ENCODE measurements around the gene HDAC3. TPM values are rescaled to one million over a fixed set of nuclear protein-coding genes. Genes with fewer than 3 reads are reported as not detected.

The HDAC3 gene
- total and polyA plus RNA-seq, 9 donors, result 34.2 to 73.8 (median 49.4) TPM

DNA sequence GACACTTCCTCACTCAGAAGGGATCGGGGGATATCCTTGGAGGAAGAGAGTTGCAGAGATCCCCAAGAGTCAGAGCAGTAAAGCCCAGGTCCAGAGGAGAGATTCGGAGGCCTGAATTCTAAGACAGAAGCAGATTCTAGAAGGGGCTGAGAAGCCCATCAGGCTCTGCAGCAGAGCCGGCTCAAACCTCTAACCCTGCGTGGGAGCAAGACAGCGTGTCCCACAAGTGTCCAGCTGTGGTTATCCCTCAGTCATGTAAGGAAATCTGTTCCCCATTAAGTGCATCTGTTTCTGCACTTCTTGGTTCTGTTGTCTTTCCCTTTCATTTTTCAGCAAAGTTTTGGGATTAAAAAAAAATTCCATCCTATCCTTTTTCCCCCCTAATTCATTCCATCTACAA is 13.0 kb downstream of the HDAC3 start:
- Histone ChIP-seq H3K27ac (no peak overlapping the region), H3K27me3 (no peaks in the 10 kb centered on the region), H3K9me3 (no peaks in the 10 kb centered on the region), H3K4me3 (no peak overlapping the region), H3K4me1 (ENCODE audit: insufficient read depth) (no peaks in the 10 kb centered on the region), H3K36me3 (no peaks in the 10 kb centered on the region)
- TF ChIP-seq EP300 (IDR thresholded peaks at IDR 0.05) (no peak), POLR2A (IDR thresholded peaks at IDR 0.05) (no peak)
- TF ChIP-seq, protein P1, sequence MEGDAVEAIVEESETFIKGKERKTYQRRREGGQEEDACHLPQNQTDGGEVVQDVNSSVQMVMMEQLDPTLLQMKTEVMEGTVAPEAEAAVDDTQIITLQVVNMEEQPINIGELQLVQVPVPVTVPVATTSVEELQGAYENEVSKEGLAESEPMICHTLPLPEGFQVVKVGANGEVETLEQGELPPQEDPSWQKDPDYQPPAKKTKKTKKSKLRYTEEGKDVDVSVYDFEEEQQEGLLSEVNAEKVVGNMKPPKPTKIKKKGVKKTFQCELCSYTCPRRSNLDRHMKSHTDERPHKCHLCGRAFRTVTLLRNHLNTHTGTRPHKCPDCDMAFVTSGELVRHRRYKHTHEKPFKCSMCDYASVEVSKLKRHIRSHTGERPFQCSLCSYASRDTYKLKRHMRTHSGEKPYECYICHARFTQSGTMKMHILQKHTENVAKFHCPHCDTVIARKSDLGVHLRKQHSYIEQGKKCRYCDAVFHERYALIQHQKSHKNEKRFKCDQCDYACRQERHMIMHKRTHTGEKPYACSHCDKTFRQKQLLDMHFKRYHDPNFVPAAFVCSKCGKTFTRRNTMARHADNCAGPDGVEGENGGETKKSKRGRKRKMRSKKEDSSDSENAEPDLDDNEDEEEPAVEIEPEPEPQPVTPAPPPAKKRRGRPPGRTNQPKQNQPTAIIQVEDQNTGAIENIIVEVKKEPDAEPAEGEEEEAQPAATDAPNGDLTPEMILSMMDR (IDR thresholded peaks at IDR 0.05), result no peak
- intact Hi-C loops (cut with DNase I), result loop anchor here in 1 of 4 donors (10.0 kb wide), 1 partner anchor 389 kb away; no protein-coding TSS in a partner anchor
- 76 to 85% (median 84%) methylated on average over 5 of the region's 5 CpGs for WGBS, 3 donors
- DNase-seq, result no peak

- Histone ChIP-seq H3K27me3 (no peaks in the 10 kb centered on the region), H3K4me1 (ENCODE audit: insufficient read depth) (no peaks in the 10 kb centered on the region), H3K36me3 (no peaks in the 10 kb centered on the region), H3K9me3 (no peaks in the 10 kb centered on the region), H3K27ac (no peak overlapping the region), H3K4me3 (no peak overlapping the region)
- no peak for DNase-seq
- TF ChIP-seq EP300 (IDR thresholded peaks at IDR 0.05) (no peak), POLR2A (IDR thresholded peaks at IDR 0.05) (no peak)
- TF ChIP-seq, protein P1 (IDR thresholded peaks at IDR 0.05), result no peak
- intact Hi-C loops (cut with DNase I), result loop anchor here in 1 of 4 donors (10.0 kb wide), 1 partner anchor 388 kb away; no protein-coding TSS in a partner anchor
These were observed 13.5 kb downstream of the HDAC3 start for GRCh38 chr5:141623186-141623585.

DNA sequence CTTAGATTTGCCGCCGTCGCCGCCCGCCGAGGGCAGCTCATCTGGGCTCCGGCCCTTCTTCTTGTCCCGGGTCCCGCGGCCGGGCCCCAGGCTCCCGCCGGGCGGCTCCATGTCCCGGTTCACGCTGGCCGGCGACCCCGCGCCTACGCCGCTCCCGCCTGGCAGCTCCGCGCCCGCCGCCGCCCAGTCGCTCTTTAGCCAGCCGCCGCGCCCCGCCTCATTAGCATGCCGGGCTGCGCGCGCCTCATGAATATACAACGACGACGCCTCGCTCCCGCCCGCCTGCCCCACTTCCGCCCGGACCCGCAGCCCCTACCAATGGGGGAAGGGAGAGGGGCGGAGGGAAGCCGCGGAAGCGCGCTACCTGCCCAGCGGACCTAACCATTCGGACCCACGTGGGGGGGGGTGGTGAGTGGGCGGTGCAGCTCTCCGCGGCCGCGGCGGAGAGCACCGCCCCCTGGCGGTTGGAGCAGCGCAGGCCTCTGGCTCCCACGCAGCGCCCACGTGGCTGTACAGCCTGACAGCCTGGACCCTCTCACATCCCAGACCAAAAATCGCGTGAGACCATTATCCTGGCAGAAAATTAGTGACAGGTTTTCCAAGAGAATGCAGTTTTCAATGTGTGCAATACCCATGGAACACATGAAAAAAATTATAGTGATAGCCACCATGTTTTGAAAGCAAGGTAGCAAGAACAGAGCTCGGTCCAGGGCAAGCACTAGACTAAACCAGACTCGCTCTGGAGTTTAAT is 17.7 kb downstream of the HDAC3 start, which contains the start of gene DIAPH1:
DIAPH1 (minus strand) TSS at position 197 of the 751 bp plus-strand sequence; CDS start at position 111, 86 bp downstream.
- Histone ChIP-seq H3K27ac (peak within 1 kb of the TSS; percentile 76 to 83), H3K27me3 (no peaks in the 10 kb centered on the region), H3K4me1 (ENCODE audit: insufficient read depth) (peaks cover 6% of the 10 kb centered on the region), H3K4me3 (peak within 1 kb of the TSS; percentile 91), H3K9me3 (no peaks in the 10 kb centered on the region), H3K36me3 (no peaks in the 10 kb centered on the region)
- peak; percentile 98 to 99 (median 98) for DNase-seq
- intact Hi-C loops (cut with DNase I), result no loop called here
- TF ChIP-seq EP300 (IDR thresholded peaks at IDR 0.05), result no peak
- peak; percentile 58 for TF ChIP-seq POLR2A (IDR thresholded peaks at IDR 0.05)
- TF ChIP-seq, protein P1 (IDR thresholded peaks at IDR 0.05), result peak; percentile 96 to 99 (median 97)
- WGBS, 3 donors, result 1% methylated on average over 53 to 70 of the region's 70 CpGs

GRCh38 chr5:141618030-141618803 is 18.4 kb downstream of the HDAC3 start:
- Histone ChIP-seq H3K9me3 (no peaks in the 10 kb centered on the region), H3K4me3 (peak overlapping the region; percentile 91), H3K27me3 (no peaks in the 10 kb centered on the region), H3K36me3 (no peaks in the 10 kb centered on the region), H3K4me1 (ENCODE audit: insufficient read depth) (peaks cover 6% of the 10 kb centered on the region), H3K27ac (peak overlapping the region; percentile 76 to 83)
- peak; percentile 26 to 56 (median 50) for DNase-seq
- WGBS, 3 donors, result 1% methylated on average over 31 to 36 of the region's 36 CpGs
- intact Hi-C loops (cut with DNase I), result no loop called here
- TF ChIP-seq POLR2A (IDR thresholded peaks at IDR 0.05), result no peak
- TF ChIP-seq, protein P1 (IDR thresholded peaks at IDR 0.05), result no peak
- no peak for TF ChIP-seq EP300 (IDR thresholded peaks at IDR 0.05)

Measured in ovary (tissue), 9 donors.